ENCODE data around the gene TYMS.

The TYMS gene

DNA sequence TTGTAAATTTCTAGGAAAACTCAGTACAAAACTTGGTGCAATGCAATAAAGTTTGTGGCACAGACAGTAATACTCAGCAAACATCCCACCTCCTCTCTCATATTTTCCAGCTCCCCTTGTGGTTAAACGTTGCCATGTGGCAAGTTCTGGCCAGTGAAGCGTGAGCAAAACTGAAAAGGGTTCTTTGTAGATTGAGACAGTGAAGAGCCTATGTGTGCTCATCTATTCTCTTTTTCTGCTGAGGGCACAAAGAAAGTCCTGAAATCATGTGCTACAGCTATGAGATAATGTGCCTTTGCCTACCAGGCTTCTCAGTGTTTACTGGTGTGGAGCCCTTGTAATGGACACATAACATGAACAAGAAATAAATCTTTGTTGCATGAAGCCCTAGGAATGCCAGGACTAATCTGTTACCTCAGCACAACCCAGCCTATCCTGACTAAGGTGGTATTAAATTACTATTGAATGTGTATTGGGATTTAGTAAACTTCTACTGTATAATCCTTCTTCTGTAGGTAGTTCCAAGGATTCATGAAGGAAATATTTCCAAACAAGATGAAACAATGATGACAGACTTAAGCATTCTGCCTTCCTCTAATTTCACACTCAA, 13.0 kb upstream of the TYMS start:
- H3K4me3 ChIP-seq (ENCODE audit: low read depth in 1 of 5, low read length in 5 of 5), result no peak overlapping the region
- H3K9ac ChIP-seq (ENCODE audit: low read length in 5 of 5), result no peak overlapping the region

GRCh38 chr18:647304-647703, 10.1 kb upstream of the TYMS start:
- no peaks in the 10 kb centered on the region for H3K36me3 ChIP-seq (ENCODE audit: control insufficient read depth in 5 of 5, insufficient read depth in 5 of 5, low read length in 5 of 5)
- H3K27ac ChIP-seq (ENCODE audit: low read depth, low read length), result no peak overlapping the region
- no peaks in the 10 kb centered on the region for H3K4me1 ChIP-seq (ENCODE audit: control insufficient read depth in 5 of 5, insufficient read depth in 5 of 5, low read length in 5 of 5)
- H3K27me3 ChIP-seq (ENCODE audit: control insufficient read depth in 5 of 5, insufficient read depth in 4 of 5, low read length in 5 of 5), result peaks cover 0 to 3% (median 0%) of the 10 kb centered on the region in 5 donors
- H3K9me3 ChIP-seq (ENCODE audit: control insufficient read depth in 5 of 5, low read length in 5 of 5), result no peaks in the 10 kb centered on the region
- H3K9ac ChIP-seq (ENCODE audit: low read length in 5 of 5), result no peak overlapping the region
- no peak overlapping the region for H3K4me3 ChIP-seq (ENCODE audit: low read depth in 1 of 5, low read length in 5 of 5)

More for the DNA sequence above, 13.0 kb upstream of the TYMS start:
- Histone ChIP-seq H3K4me1 (ENCODE audit: control insufficient read depth in 5 of 5, insufficient read depth in 5 of 5, low read length in 5 of 5) (no peaks in the 10 kb centered on the region), H3K36me3 (ENCODE audit: control insufficient read depth in 5 of 5, insufficient read depth in 5 of 5, low read length in 5 of 5) (no peaks in the 10 kb centered on the region), H3K27me3 (ENCODE audit: control insufficient read depth in 5 of 5, insufficient read depth in 4 of 5, low read length in 5 of 5) (peaks cover 0 to 2% (median 0%) of the 10 kb centered on the region in 5 donors), H3K9me3 (ENCODE audit: control insufficient read depth in 5 of 5, low read length in 5 of 5) (no peaks in the 10 kb centered on the region), H3K27ac (ENCODE audit: low read depth, low read length) (no peak overlapping the region)

DNA sequence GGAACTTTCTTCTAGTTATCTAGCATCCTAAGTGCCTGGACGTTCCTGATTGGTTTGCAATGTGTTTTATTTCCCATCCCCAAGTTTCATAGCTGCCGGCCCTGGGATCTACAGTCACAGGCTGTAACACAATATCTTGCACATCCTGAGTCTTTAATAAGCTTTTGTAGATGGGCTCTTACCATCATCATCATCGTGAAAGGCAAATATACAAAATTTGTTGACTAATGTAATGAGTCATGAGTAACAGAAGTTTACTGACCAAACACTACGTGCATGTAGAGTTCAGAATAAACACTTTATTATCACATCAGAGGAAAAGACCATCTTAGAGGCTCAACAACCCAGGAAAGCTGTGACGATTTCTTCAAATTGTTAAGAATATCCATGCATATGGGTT, 8.1 kb upstream of the TYMS start:
- H3K9me3 ChIP-seq (ENCODE audit: control insufficient read depth in 5 of 5, low read length in 5 of 5), result no peaks in the 10 kb centered on the region
- H3K27me3 ChIP-seq (ENCODE audit: control insufficient read depth in 5 of 5, insufficient read depth in 4 of 5, low read length in 5 of 5), result peaks cover 0 to 3% (median 0%) of the 10 kb centered on the region in 5 donors
- H3K36me3 ChIP-seq (ENCODE audit: control insufficient read depth in 5 of 5, insufficient read depth in 5 of 5, low read length in 5 of 5), result no peaks in the 10 kb centered on the region
- no peaks in the 10 kb centered on the region for H3K4me1 ChIP-seq (ENCODE audit: control insufficient read depth in 5 of 5, insufficient read depth in 5 of 5, low read length in 5 of 5)
- no peak overlapping the region for H3K9ac ChIP-seq (ENCODE audit: low read length in 5 of 5)
- no peak overlapping the region for H3K4me3 ChIP-seq (ENCODE audit: low read depth in 1 of 5, low read length in 5 of 5)
- H3K27ac ChIP-seq (ENCODE audit: low read depth, low read length), result no peak overlapping the region

DNA sequence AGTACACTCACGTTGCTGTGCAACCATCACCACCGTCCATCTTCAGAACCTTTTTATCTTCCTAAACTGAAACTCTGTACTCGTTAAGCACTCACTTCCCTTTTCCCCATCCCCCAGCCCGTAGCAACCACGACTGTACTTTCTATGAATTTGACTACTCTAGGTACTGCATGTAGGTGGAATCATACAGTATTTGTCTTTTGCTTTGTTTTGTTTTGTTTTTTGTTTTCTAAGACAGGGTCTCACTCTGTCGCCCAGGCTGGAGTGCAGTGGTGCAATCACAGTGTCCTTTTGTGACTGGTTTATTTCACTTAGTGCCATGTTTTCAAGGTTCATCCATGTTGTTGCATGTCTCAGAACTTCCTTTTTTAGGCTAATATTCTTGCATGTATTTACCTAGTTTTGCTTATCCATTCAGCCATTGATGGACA, 7.0 kb upstream of the TYMS start:
- H3K4me1 ChIP-seq (ENCODE audit: control insufficient read depth in 5 of 5, insufficient read depth in 5 of 5, low read length in 5 of 5), result no peaks in the 10 kb centered on the region
- H3K27me3 ChIP-seq (ENCODE audit: control insufficient read depth in 5 of 5, insufficient read depth in 4 of 5, low read length in 5 of 5), result peaks cover 0 to 4% (median 0%) of the 10 kb centered on the region in 5 donors
- H3K27ac ChIP-seq (ENCODE audit: low read depth, low read length), result no peak overlapping the region
- no peak overlapping the region for H3K9ac ChIP-seq (ENCODE audit: low read length in 5 of 5)
- no peaks in the 10 kb centered on the region for H3K36me3 ChIP-seq (ENCODE audit: control insufficient read depth in 5 of 5, insufficient read depth in 5 of 5, low read length in 5 of 5)
- no peaks in the 10 kb centered on the region for H3K9me3 ChIP-seq (ENCODE audit: control insufficient read depth in 5 of 5, low read length in 5 of 5)
- no peak overlapping the region for H3K4me3 ChIP-seq (ENCODE audit: low read depth in 1 of 5, low read length in 5 of 5)

- Histone ChIP-seq H3K27ac (ENCODE audit: low read depth, low read length) (no peak overlapping the region), H3K9ac (ENCODE audit: low read length in 5 of 5) (no peak overlapping the region), H3K4me3 (ENCODE audit: low read depth in 1 of 5, low read length in 5 of 5) (no peak overlapping the region), H3K27me3 (ENCODE audit: control insufficient read depth in 5 of 5, insufficient read depth in 4 of 5, low read length in 5 of 5) (peaks cover 0 to 7% (median 0%) of the 10 kb centered on the region in 5 donors), H3K36me3 (ENCODE audit: control insufficient read depth in 5 of 5, insufficient read depth in 5 of 5, low read length in 5 of 5) (no peaks in the 10 kb centered on the region), H3K9me3 (ENCODE audit: control insufficient read depth in 5 of 5, low read length in 5 of 5) (no peaks in the 10 kb centered on the region), H3K4me1 (ENCODE audit: control insufficient read depth in 5 of 5, insufficient read depth in 5 of 5, low read length in 5 of 5) (peaks cover 0 to 3% (median 3%) of the 10 kb centered on the region in 5 donors)
Observed at GRCh38 chr18:652131-652530, 5.3 kb upstream of the TYMS start.

- H3K27me3 ChIP-seq (ENCODE audit: control insufficient read depth in 5 of 5, insufficient read depth in 4 of 5, low read length in 5 of 5), result peaks cover 0 to 10% (median 2%) of the 10 kb centered on the region in 5 donors
- H3K9ac ChIP-seq (ENCODE audit: low read length in 5 of 5), result no peak overlapping the region
- no peak overlapping the region for H3K4me3 ChIP-seq (ENCODE audit: low read depth in 1 of 5, low read length in 5 of 5)
- no peaks in the 10 kb centered on the region for H3K36me3 ChIP-seq (ENCODE audit: control insufficient read depth in 5 of 5, insufficient read depth in 5 of 5, low read length in 5 of 5)
- H3K4me1 ChIP-seq (ENCODE audit: control insufficient read depth in 5 of 5, insufficient read depth in 5 of 5, low read length in 5 of 5), result peaks cover 0 to 17% (median 14%) of the 10 kb centered on the region in 5 donors
- no peaks in the 10 kb centered on the region for H3K9me3 ChIP-seq (ENCODE audit: control insufficient read depth in 5 of 5, low read length in 5 of 5)
- H3K27ac ChIP-seq (ENCODE audit: low read depth, low read length), result no peak overlapping the region
Observed at GRCh38 chr18:653512-653911, 3.9 kb upstream of the TYMS start.

DNA sequence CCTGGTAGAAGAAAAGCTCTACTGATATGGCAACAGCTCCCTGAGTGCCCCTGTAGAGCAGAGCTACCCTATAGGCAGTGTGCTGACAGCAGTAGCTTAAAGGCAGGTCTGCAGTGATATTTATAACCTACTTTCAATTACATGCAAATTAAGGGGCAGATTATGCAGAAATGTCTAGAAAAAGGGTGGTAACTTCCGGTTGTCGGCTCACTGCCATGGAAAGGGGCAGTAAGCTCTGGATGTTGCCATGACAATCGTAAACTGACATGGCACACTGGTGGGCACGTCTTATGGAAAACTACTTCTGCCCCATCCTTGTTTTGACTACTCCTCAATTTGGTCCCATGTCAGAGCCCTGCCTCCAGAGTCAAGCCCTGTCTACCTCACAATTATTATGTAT, 2.9 kb upstream of the TYMS start:
- Histone ChIP-seq H3K36me3 (ENCODE audit: control insufficient read depth in 5 of 5, insufficient read depth in 5 of 5, low read length in 5 of 5) (no peaks in the 10 kb centered on the region), H3K27me3 (ENCODE audit: control insufficient read depth in 5 of 5, insufficient read depth in 4 of 5, low read length in 5 of 5) (peaks cover 0 to 16% (median 6%) of the 10 kb centered on the region in 5 donors), H3K4me3 (ENCODE audit: low read depth in 1 of 5, low read length in 5 of 5) (no peak overlapping the region), H3K4me1 (ENCODE audit: control insufficient read depth in 5 of 5, insufficient read depth in 5 of 5, low read length in 5 of 5) (peaks cover 0 to 21% (median 17%) of the 10 kb centered on the region in 5 donors), H3K27ac (ENCODE audit: low read depth, low read length) (no peak overlapping the region), H3K9me3 (ENCODE audit: control insufficient read depth in 5 of 5, low read length in 5 of 5) (no peaks in the 10 kb centered on the region), H3K9ac (ENCODE audit: low read length in 5 of 5) (no peak overlapping the region)

DNA sequence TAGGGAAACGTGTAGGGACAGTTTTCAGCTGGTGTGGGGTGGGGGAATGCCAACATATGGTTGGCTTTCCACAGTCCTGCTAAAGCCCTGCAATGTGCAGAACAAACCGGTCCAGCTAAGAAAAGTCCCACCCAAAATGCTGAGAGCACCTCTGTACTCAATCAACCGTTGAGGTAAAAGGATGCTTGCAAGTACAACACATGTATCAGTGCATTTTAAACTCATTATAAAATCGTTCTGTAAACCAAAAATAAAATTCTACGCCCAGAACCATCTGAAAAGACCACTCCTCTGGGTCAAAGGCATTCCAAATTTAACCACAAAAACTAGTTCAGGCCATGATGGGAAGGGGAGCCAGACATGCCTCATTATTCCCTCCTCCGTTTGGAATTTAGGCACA, 2.0 kb upstream of the TYMS start:
- Histone ChIP-seq H3K9me3 (ENCODE audit: control insufficient read depth in 5 of 5, low read length in 5 of 5) (no peaks in the 10 kb centered on the region), H3K4me1 (ENCODE audit: control insufficient read depth in 5 of 5, insufficient read depth in 5 of 5, low read length in 5 of 5) (peaks cover 0 to 21% (median 17%) of the 10 kb centered on the region in 5 donors), H3K27me3 (ENCODE audit: control insufficient read depth in 5 of 5, insufficient read depth in 4 of 5, low read length in 5 of 5) (peaks cover 0 to 15% (median 6%) of the 10 kb centered on the region in 5 donors), H3K9ac (ENCODE audit: low read length in 5 of 5) (no peak overlapping the region), H3K36me3 (ENCODE audit: control insufficient read depth in 5 of 5, insufficient read depth in 5 of 5, low read length in 5 of 5) (no peaks in the 10 kb centered on the region), H3K4me3 (ENCODE audit: low read depth in 1 of 5, low read length in 5 of 5) (no peak overlapping the region), H3K27ac (ENCODE audit: low read depth, low read length) (no peak overlapping the region)

DNA sequence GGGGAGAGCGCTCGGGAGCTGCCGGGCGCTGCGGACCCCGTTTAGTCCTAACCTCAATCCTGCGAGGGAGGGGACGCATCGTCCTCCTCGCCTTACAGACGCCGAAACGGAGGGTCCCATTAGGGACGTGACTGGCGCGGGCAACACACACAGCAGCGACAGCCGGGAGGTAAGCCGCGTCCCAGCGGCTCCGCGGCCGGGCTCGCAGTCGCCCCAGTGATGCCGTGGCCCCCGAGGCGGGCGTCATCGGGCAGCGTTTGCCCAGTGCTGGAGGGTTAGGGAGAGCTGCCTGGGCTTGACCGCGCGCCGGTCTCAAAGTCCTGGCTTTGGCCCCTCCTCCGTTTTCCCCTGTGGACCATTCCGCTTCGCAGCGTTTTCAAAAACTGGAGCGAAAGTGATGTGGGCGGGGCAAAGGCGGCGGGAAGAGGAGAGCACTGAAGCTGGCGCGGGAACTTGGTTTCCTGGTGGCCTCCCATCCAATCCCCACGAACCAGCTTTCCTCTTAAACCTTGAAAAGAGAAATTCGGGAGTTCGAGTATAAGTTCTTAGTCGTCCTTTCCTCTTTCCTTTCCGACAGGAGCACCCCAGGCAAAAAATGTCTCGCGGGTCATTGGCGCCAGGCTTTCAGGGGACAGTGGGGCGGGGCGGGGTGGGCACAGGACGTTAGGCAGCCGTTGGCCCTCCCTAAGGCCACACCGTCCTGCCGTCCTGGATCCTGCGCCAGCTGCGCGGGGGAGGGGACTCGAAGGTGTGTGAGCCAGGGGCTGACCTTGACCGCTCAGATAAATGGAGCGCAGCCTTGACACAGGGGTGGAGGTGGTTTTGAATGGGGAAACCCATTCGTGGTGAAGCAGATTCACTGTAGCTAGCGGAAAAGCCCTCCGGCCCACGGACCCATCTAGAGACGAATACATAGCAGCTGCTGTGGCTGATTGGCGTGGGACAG, 821 bp downstream of the TYMS start:
- H3K9me3 ChIP-seq (ENCODE audit: control insufficient read depth in 5 of 5, low read length in 5 of 5), result no peaks in the 10 kb centered on the region
- H3K4me1 ChIP-seq (ENCODE audit: control insufficient read depth in 5 of 5, insufficient read depth in 5 of 5, low read length in 5 of 5), result peaks cover 0 to 21% (median 17%) of the 10 kb centered on the region in 5 donors
- H3K4me3 ChIP-seq (ENCODE audit: low read depth in 1 of 5, low read length in 5 of 5), result peak overlapping the region; percentile 69 to 95 (median 82)
- H3K27ac ChIP-seq (ENCODE audit: low read depth, low read length), result no peak overlapping the region
- H3K36me3 ChIP-seq (ENCODE audit: control insufficient read depth in 5 of 5, insufficient read depth in 5 of 5, low read length in 5 of 5), result no peaks in the 10 kb centered on the region
- peaks cover 0 to 12% (median 6%) of the 10 kb centered on the region in 5 donors for H3K27me3 ChIP-seq (ENCODE audit: control insufficient read depth in 5 of 5, insufficient read depth in 4 of 5, low read length in 5 of 5)
- peak overlapping the region in 4 of 5 donors; percentile 40 to 64 (median 54) for H3K9ac ChIP-seq (ENCODE audit: low read length in 5 of 5)
